PC-3 (cell line): ENCODE data around the gene SHE. TPM values are rescaled to one million over a fixed set of nuclear protein-coding genes. Genes with fewer than 3 reads are reported as not detected.
A peak's percentile ranks its signal among the peaks of the same experiment; 100 is the strongest.

Source experiments
- ATAC-seq: fragments of 200-7000 bp; cut with Tn5 transposase; 2 replicates; pipeline ENCODE4 v1.9.1; 2020; ENCODE audit warnings: mild to moderate bottlenecking, moderate library complexity
- Bru-seq: library from RNA; stranded (reverse); fragments of 400-500 nt; gene quantifications from one replicate; lab custom pipeline; 2021; lab: Mats Ljungman, UMichigan
- BruChase-seq, 2 experiments: library from RNA; stranded (reverse); fragments of 400-500 nt; gene quantifications; one replicate each; lab custom pipeline; 2021; lab: Mats Ljungman, UMichigan
- BruUV-seq: library from RNA; stranded (reverse); fragments of 400-500 nt; replicated peaks from 2 replicates; lab custom pipeline; 2021; lab: Mats Ljungman, UMichigan
- CTCF ChIA-PET: fragments of 300-600 bp; sonication (Branson Sonifier 250); formaldehyde crosslinking; loops from one replicate; lab custom pipeline; 2022; ENCODE audit warnings: antibody characterized with exemption; lab: Charles Lee
- POLR2A ChIA-PET: fragments of 300-600 bp; sonication (Branson Sonifier 250); formaldehyde crosslinking; loops from one replicate; lab custom pipeline; 2022; ENCODE audit warnings: antibody characterized with exemption; ENCODE audit not compliant: unreplicated experiment; lab: Charles Lee
- DNase-seq: peaks from one replicate; pipeline ENCODE4 v3.0.0-alpha.2; 2015
- H2AFZ ChIP-seq: fragments of 300-600 bp; sonication (generic); 2 replicates; pipeline ENCODE4 v1.6.0; 2016; ENCODE audit warnings: antibody characterized with exemption, low read length
- H3F3A ChIP-seq: fragments of 300-600 bp; sonication (generic); one replicate; pipeline ENCODE4 v1.6.0; 2017; ENCODE audit warnings: antibody characterized with exemption, low read length, control low read depth, mild to moderate bottlenecking; ENCODE audit not compliant: unreplicated experiment
- H3K27ac ChIP-seq: fragments of 300-600 bp; sonication (generic); 2 replicates; pipeline ENCODE4 v1.5.1; 2016; ENCODE audit warnings: mild to moderate bottlenecking, low read length
- H3K27me3 ChIP-seq: fragments of 300-600 bp; sonication (generic); 2 replicates; pipeline ENCODE4 v1.6.1; 2016; ENCODE audit warnings: low read length, mixed read lengths
- H3K36me3 ChIP-seq: fragments of 300-600 bp; sonication (generic); 2 replicates; pipeline ENCODE4 v1.6.1; 2016; ENCODE audit warnings: low read depth, mixed run types, low read length, mixed read lengths
- H3K4me1 ChIP-seq: fragments of 300-600 bp; sonication (generic); 2 replicates; pipeline ENCODE4 v1.5.1; 2016; ENCODE audit warnings: low read length; ENCODE audit not compliant: insufficient read depth
- H3K4me2 ChIP-seq: fragments of 300-600 bp; sonication (generic); 2 replicates; pipeline ENCODE4 v1.6.0; 2016; ENCODE audit warnings: low read length
- H3K4me3 ChIP-seq: fragments of 300-600 bp; sonication (generic); 2 replicates; pipeline ENCODE4 v1.5.1; 2016; ENCODE audit warnings: mild to moderate bottlenecking, low read length, mixed read lengths
- H3K79me2 ChIP-seq: fragments of 300-600 bp; sonication (generic); 2 replicates; pipeline ENCODE4 v1.6.1; 2017; ENCODE audit warnings: low read length, mixed read lengths
- H3K9ac ChIP-seq: fragments of 300-600 bp; sonication (generic); 2 replicates; pipeline ENCODE4 v1.6.0; 2016; ENCODE audit warnings: mild to moderate bottlenecking, low read length
- H3K9me2 ChIP-seq: fragments of 300-600 bp; sonication (generic); replicated peaks from 2 replicates; pipeline ENCODE4 v1.6.1; 2016; ENCODE audit warnings: mixed run types, low read length, mixed read lengths
- H3K9me3 ChIP-seq: fragments of 300-600 bp; sonication (generic); 2 replicates; pipeline ENCODE4 v1.6.1; 2016; ENCODE audit warnings: low read length, mixed read lengths
- H4K20me1 ChIP-seq: fragments of 300-600 bp; sonication (generic); 2 replicates; pipeline ENCODE4 v1.6.1; 2016; ENCODE audit warnings: low read length, mixed read lengths
- CTCF ChIP-seq: fragments of 300-600 bp; sonication (generic); conservative IDR thresholded peaks from 2 replicates; pipeline ENCODE4 v1.5.1; 2017; ENCODE audit warnings: antibody characterized with exemption, low read depth, mild to moderate bottlenecking, low read length
- EZH2 ChIP-seq: fragments of 300-600 bp; sonication (generic); IDR thresholded peaks from one replicate; pipeline ENCODE4 v1.6.1; 2017; ENCODE audit warnings: antibody characterized with exemption, mild to moderate bottlenecking, low read length; ENCODE audit not compliant: unreplicated experiment
- EZH2phosphoT487 ChIP-seq: fragments of 300-600 bp; sonication (generic); IDR thresholded peaks from 2 replicates; pipeline ENCODE4 v1.6.1; 2018; ENCODE audit warnings: mild to moderate bottlenecking, antibody characterized with exemption, low read length, borderline replicate concordance
- intact Hi-C: fragments of 100-400 bp; cut with micrococcal nuclease; formaldehyde crosslinking; loops from 2 replicates; pipeline ENCODE4 v1.9.0; 2023
- long read RNA-seq: library from polyadenylated mRNA; unstranded; transcript quantifications from one replicate; pipeline ENCODE4 v2.0.0, GENCODE V29; 2021; ENCODE audit not compliant: unreplicated experiment
- total RNA-seq: library from RNA; depleted of rRNA; stranded (reverse); fragments of >200 nt; gene quantifications from 2 replicates; pipeline ENCODE4 v1.2.3, GENCODE V29; 2014; rRNA removed

SHE gene
- total RNA-seq (not detected in 2 replicates), Bru-seq, nascent RNA (percentile 3 among the genes with signal in this experiment), BruChase-seq, experiment 1, labeled RNA remaining after a 6-hour chase (not detected), BruChase-seq, experiment 2, labeled RNA remaining after a 2-hour chase (not detected)
- long read RNA-seq = 0 reads

- ATAC-seq (no peak), DNase-seq (no peak)
- Histone ChIP-seq H3K9me2 (no peaks in the 10 kb centered on the region), H2AFZ (no peak within 1 kb of the TSS), H3F3A (no peaks in the 10 kb centered on the region), H3K9ac (no peak within 1 kb of the TSS), H3K79me2 (no peaks in the 10 kb centered on the region), H3K36me3 (no peaks in the 10 kb centered on the region), H3K4me3 (no peak within 1 kb of the TSS), H4K20me1 (no peaks in the 10 kb centered on the region), H3K27ac (no peak within 1 kb of the TSS), H3K4me2 (no peak within 1 kb of the TSS), H3K27me3 (peaks cover 64% of the 10 kb centered on the region), H3K9me3 (no peaks in the 10 kb centered on the region), H3K4me1 (no peaks in the 10 kb centered on the region)
- no TSS peak for BruUV-seq
- TF ChIP-seq CTCF (no peak), EZH2phosphoT487 (no peak), EZH2 (no peak)
- intact Hi-C loops = no loop called here
- CTCF ChIA-PET = no interaction called here
- POLR2A ChIA-PET = no interaction called here
Observed at GRCh38 chr1:154502066-154502743, at the start of gene SHE, which contains the start of gene TDRD10. Gene SHE, minus strand, starts transcription at chr1:154502412. Its CDS starts 386 bp downstream, at chr1:154502026. Gene TDRD10, plus strand, starts transcription at chr1:154502219. Its CDS starts 4,685 bp downstream, at chr1:154506904.

GRCh38 chr1:154551474-154551873, 49.3 kb upstream of the SHE start:
- POLR2A ChIA-PET = no interaction called here
- H3K27ac ChIP-seq = no peak overlapping the region
- ATAC-seq = no peak

More at GRCh38 chr1:154551474-154551873, 49.3 kb upstream of the SHE start:
- Histone ChIP-seq H3F3A (no peaks in the 10 kb centered on the region), H3K4me3 (no peak overlapping the region), H3K4me2 (no peak overlapping the region), H3K9me3 (no peaks in the 10 kb centered on the region), H3K9me2 (no peaks in the 10 kb centered on the region), H4K20me1 (0 out of 2 replicates have a peak, but pooled peaks cover 12% of the 10 kb centered on the region), H3K4me1 (peaks cover 6% of the 10 kb centered on the region), H3K9ac (no peak overlapping the region), H3K27me3 (no peaks in the 10 kb centered on the region), H3K79me2 (peaks cover 21% of the 10 kb centered on the region), H3K36me3 (peaks cover 68% of the 10 kb centered on the region), H2AFZ (no peak overlapping the region)
- BruUV-seq = no TSS peak
- intact Hi-C loops = no loop called here
- no peak for DNase-seq
- CTCF ChIA-PET = no interaction called here
- TF ChIP-seq EZH2phosphoT487 (no peak), CTCF (no peak), EZH2 (no peak)
